Measurements from ENCODE around the gene CCR3.

CCR3 gene

GRCh38 chr3:46272028-46272451 is 29.8 kb downstream of the CCR3 start:
- DNase-seq (ENCODE audit: low read depth in 2 of 2) = no peak

- peak; percentile 59 to 74 for DNase-seq (ENCODE audit: low read depth in 2 of 2)
Observed at GRCh38 chr3:46276497-46277099, 34.3 kb downstream of the CCR3 start.

- no peak for DNase-seq (ENCODE audit: low read depth in 2 of 2)
Observed at GRCh38 chr3:46277476-46277875, 35.2 kb downstream of the CCR3 start.

GRCh38 chr3:46278816-46279672 is 36.8 kb downstream of the CCR3 start:
- no peak for DNase-seq (ENCODE audit: low read depth in 2 of 2)

- no peak for DNase-seq (ENCODE audit: low read depth in 2 of 2)
Observed at GRCh38 chr3:46280105-46280797, 38.0 kb downstream of the CCR3 start.

GRCh38 chr3:46281551-46281950 is 39.3 kb downstream of the CCR3 start:
- no peak for DNase-seq (ENCODE audit: low read depth in 2 of 2)

GRCh38 chr3:46282041-46282440 is 39.8 kb downstream of the CCR3 start:
- DNase-seq (ENCODE audit: low read depth in 2 of 2) = no peak

- DNase-seq (ENCODE audit: low read depth in 2 of 2) = no peak
Observed at GRCh38 chr3:46282696-46283095, 40.4 kb downstream of the CCR3 start.

- no peak for DNase-seq (ENCODE audit: low read depth in 2 of 2)
Observed at GRCh38 chr3:46283881-46284450, 41.7 kb downstream of the CCR3 start.

GRCh38 chr3:46284981-46285683 is 42.9 kb downstream of the CCR3 start:
- peak in 1 of 2 donors; percentile 43 for DNase-seq (ENCODE audit: low read depth in 2 of 2)

GRCh38 chr3:46285931-46286619 is 43.8 kb downstream of the CCR3 start:
- no peak for DNase-seq (ENCODE audit: low read depth in 2 of 2)

- no peak for DNase-seq (ENCODE audit: low read depth in 2 of 2)
Observed at GRCh38 chr3:46286947-46287565, 44.8 kb downstream of the CCR3 start.

GRCh38 chr3:46289551-46289950 is 47.3 kb downstream of the CCR3 start:
- no peak for DNase-seq (ENCODE audit: low read depth in 2 of 2)

GRCh38 chr3:46289966-46290365 is 47.7 kb downstream of the CCR3 start:
- DNase-seq (ENCODE audit: low read depth in 2 of 2) = no peak

- DNase-seq (ENCODE audit: low read depth in 2 of 2) = no peak
Observed at GRCh38 chr3:46291046-46291445, 48.8 kb downstream of the CCR3 start.

GRCh38 chr3:46293035-46293724 is 50.9 kb downstream of the CCR3 start:
- DNase-seq (ENCODE audit: low read depth in 2 of 2) = no peak

- peak; percentile 59 to 65 for DNase-seq (ENCODE audit: low read depth in 2 of 2)
Observed at GRCh38 chr3:46293991-46294833, 52.0 kb downstream of the CCR3 start.

- no peak for DNase-seq (ENCODE audit: low read depth in 2 of 2)
Observed at GRCh38 chr3:46296826-46297225, 54.6 kb downstream of the CCR3 start.

All from stimulated activated CD8-positive, alpha-beta memory T cell treated with anti-CD3 and anti-CD28 coated beads, Interleukin-2, amount 100 ng/mL, for 48 hours (primary cell).